HG02884 (cell line): ENCODE data around the gene CABLES1.
A peak's percentile ranks its signal among the peaks of the same experiment; 100 is the strongest.

Experiments used
- ATAC-seq: cut with Tn5 transposase; IDR thresholded peaks from one replicate; pipeline ENCODE4 v1.9.1; 2021; ENCODE audit warnings: mild to moderate bottlenecking, moderate library complexity; ENCODE audit not compliant: unreplicated experiment

CABLES1 gene

DNA sequence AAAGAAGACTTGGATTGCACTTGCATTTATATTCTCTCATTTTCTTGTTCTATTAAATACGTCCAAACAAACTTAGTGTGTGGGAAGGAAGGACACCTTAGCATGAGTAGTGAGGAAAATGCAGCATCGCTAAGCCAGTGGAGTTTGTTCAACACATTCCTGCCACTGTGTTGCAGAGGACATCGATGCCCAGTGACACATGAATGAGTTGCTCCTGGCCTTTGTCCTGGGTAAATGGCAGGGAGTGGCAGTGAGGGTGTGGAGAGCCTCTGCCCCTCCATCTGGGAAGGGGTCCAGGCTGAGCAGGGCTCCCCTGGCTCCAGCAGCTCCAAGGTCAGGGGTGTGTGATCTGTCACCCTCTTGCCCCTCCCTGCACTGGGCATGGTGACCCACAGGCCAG, 75.9 kb downstream of the CABLES1 start:
- no peak for ATAC-seq

GRCh38 chr18:23212161-23212560, 76.9 kb downstream of the CABLES1 start:
- ATAC-seq: no peak

DNA sequence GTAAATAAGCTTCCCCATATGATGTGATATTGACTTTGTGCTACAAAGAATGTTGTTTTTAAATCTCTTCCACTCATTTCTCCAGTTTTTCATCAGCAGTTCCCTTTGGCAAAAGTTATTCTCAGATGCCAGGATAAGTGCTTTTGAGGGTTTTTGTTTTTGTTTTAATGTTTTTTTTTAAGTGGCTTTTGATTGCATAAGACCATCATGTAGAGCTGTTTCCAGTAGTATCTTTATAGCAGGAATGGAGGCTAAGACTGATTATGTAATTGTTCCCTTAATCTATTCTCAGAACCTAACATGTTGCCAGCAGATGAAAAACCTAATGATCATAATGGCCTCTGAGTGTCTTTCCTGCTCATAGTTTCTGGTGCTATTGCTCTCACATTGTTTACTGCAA, 77.9 kb downstream of the CABLES1 start:
- ATAC-seq: no peak

DNA sequence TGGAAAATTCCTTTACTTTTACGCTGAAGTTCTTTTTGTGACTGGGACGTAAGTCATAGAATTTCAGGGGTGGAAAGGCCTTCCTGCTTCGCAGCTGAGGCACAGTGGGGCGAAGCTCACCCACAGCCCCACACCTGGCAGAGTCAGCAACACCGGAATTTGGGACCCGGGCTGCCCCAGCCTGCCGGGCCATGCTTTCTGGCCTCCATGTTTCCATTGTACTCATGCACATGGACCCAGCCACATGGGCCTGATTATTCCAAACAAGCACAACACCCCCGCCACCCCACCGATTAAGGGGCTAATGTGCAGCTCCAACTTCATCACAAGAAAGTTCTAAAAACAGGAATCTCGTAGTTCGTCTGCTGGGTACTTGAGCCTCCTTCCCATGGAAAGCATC, 82.5 kb downstream of the CABLES1 start:
- no peak for ATAC-seq

GRCh38 chr18:23220355-23220754, 85.1 kb downstream of the CABLES1 start:
- ATAC-seq: no peak

DNA sequence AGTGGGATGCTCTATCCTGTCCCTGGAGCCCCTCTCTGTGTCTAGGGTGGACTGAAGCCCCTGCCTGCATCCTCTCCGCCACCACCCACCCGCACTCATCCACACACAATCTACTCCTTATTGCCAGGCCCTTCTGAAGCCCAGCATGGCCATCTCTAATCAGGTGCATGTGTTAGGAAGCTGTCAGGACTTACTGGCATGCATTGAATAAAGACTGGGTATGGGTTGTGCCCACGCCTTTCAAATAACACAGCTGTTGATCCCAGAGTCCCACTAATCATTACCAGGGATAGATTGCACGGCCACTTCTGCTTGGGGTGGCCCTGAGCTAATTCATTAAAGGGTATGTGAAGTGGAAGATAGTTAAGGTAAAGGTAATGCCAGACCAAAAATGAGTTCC, 88.4 kb downstream of the CABLES1 start:
- ATAC-seq: no peak

GRCh38 chr18:23225503-23225902, 90.2 kb downstream of the CABLES1 start:
- no peak for ATAC-seq

GRCh38 chr18:23226391-23226790, 91.1 kb downstream of the CABLES1 start:
- ATAC-seq: no peak

DNA sequence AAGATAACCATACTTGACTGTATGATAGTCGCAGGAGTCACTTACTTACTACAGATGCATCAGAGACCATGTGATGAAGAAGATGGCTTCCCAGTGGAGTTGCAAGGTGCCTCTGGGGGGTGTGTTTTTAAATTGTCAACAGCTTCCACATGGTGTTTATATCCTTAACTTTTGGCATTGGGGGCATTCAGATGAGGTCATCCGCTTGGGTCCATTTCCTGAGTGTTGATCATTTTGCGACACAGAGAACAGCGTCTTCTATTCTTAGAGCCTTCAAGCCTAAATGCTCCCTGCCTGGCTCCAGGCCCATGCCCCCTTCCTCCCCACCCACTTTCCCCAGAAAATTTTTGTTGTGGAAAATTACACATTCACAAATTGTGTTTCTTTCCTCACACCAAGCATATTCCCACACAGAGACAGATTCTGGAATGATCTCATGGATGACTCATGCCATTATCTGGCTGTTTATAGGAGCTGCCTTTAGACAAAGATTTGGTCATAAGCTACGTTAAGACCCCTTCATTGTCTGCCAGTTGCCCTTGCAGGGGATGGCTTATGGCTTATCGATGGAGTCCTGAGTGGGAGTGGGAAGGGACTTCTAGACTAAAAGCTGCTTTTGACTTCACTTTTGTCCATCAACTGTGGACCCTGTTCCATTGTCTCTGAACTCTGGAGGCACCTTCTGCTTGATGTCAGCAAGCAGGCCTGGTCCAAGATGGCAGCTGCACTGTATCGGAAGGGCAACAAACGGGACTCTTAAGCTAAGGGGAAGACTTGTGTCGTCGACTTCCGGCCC, 91.8 kb downstream of the CABLES1 start:
- no peak for ATAC-seq

DNA sequence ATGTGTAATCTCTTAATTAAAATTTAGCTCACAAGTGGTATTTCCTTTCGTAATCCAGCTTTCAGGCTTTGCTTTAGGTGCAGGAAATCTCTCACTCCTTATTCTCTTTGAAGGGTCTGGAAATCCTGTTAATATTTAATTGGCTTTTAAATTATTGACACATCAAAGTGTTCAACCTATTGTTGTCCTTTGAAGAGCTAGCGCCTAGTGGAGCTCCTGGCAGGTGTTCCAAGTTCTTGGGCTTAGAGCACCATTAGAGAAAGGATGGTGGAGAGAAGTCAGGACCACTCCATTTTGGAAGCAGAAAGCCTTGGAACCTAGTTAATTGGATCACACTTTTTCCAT, 92.4 kb downstream of the CABLES1 start:
- no peak for ATAC-seq

- ATAC-seq: peak; percentile 36
Observed at GRCh38 chr18:23228102-23229061, 93.1 kb downstream of the CABLES1 start.

DNA sequence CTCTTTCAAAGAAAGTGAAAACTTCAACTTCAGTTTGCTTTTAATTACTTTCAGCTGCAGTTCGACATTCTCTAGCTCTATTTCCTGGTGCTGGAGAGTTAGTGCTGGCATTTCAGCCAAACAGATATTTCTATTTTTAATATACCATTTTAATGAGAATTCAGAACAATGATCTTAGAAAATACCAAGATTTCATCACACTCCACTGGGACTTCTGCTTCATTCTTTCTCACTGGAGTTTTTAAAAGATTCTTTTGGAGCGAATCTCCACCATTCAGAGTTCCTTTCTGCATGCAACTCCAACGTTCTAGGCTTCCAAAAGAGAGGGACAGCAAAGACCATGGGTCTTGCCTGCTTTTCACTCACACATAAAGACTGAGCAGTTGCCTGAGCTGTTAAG, 94.2 kb downstream of the CABLES1 start:
- no peak for ATAC-seq

DNA sequence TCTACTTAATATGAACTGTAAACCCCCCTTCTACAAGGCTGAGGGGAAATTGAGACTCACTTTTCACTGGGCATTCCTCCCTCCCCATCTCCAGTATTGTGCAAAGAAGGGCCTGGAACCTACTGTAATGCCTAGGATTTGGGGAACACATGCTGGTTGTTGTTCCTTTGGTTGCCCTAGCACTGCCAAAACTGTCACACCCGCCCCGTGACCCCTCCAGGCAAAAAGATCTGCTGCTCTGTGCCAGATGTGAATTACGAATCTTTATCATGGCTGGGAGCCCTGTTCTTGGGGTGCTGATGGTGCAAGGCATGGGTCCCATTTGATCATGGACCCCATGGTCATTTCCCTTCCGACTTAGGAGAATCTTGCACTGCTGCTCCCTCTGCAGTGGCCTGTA, 95.4 kb downstream of the CABLES1 start:
- no peak for ATAC-seq

GRCh38 chr18:23231340-23232021, 96.2 kb downstream of the CABLES1 start:
- ATAC-seq: peak; percentile 87

GRCh38 chr18:23232331-23232730, 97.0 kb downstream of the CABLES1 start:
- no peak for ATAC-seq

DNA sequence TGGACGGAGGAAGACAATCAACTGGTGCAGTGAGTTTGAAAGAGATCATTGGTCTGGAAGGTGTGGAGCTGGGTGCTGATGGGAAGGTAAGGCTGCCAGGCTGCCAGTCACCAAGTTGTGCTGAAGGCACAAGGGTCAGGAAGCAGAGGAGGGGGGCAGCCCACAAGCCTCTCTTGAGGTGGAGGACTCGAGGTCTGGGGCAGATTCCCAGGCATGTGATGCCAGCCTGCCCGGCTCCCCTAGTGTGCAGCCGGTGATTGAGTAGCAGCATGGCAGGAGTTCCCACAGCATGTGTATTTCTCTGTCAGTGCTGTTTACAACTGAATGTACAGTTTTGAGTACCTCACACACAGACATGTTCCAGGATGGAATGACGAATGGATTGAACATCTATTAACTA, 99.3 kb downstream of the CABLES1 start:
- ATAC-seq: no peak

DNA sequence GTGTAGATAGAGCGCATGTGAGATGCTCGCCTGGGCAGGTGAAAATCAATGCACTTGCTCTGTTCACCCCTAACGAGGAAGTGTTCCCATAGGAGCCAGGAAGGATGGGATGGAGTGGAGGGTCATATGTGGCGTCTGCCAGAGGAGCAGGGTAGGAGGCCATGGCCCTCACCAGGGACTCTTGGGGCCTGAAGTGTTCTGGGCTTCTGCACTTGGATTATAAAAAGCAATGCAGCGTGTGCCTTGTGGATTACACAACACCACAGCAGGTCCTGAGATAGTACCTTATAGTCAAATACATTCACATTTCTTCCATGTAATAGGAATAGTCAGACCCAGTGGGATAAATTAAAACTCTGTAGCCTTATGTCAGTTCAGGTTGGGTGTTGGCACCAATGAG, 100.1 kb downstream of the CABLES1 start:
- no peak for ATAC-seq

- no peak for ATAC-seq
Observed at GRCh38 chr18:23235860-23236259, 100.6 kb downstream of the CABLES1 start.

DNA sequence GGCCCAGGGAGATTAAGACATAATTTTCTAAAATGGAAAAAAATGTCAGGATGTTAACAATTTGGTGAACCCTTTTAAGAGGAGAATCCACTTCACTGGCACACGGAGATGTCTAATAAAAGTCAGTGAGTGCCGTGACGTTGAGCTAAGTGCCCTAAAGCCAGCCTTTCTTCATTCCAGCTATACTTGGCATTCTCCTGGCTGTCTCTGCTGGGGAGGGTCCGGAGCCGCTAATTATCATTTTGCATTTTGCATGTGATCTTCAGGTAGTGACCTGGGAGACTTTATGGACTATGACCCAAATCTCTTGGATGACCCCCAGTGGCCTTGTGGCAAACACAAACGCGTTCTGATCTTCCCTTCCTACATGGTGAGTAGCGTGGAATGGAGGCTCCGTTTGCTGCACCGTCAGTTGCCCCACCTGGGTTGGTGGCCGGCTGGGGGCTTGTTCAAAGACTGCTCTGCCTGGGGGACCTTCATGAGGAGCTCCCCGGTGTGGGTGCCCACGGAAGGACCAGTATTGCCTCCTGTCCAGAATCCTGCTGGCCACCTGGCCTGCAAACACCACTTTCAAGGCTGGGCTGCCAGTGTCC, 101.7 kb downstream of the CABLES1 start:
- ATAC-seq: no peak

- peak; percentile 54 for ATAC-seq
Observed at GRCh38 chr18:23237524-23238151, 102.4 kb downstream of the CABLES1 start.

GRCh38 chr18:23238152-23238531, 102.9 kb downstream of the CABLES1 start:
- no peak for ATAC-seq
